ENCODE results near the gene KCNMB1. TPM values are rescaled to one million over a fixed set of nuclear protein-coding genes. Genes with fewer than 3 reads are reported as not detected.

KCNMB1 gene
- total and polyA plus RNA-seq, 11 donors = 0.25 to 3.7 (median 1.0) TPM

DNA sequence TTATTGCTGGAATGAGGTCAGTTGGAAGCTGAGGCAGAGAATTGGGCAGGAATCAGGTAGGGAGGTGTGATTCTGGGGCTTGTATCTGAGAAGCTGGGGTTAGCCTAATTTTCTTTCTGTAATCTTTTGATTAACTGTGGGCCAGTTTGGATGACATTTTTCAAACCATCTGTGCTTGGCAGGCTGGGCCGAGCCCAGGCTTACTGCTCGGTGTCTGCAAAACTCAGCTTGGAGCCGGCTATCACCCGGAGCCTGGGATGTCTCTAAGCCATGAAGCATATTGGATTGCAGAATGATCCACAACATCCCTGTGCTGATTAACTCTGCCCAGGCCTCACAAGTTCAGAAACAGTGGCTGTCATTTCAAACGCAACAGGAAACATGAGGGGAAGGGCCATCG is 26.5 kb downstream of the KCNMB1 start:
- TF ChIP-seq, protein P1, sequence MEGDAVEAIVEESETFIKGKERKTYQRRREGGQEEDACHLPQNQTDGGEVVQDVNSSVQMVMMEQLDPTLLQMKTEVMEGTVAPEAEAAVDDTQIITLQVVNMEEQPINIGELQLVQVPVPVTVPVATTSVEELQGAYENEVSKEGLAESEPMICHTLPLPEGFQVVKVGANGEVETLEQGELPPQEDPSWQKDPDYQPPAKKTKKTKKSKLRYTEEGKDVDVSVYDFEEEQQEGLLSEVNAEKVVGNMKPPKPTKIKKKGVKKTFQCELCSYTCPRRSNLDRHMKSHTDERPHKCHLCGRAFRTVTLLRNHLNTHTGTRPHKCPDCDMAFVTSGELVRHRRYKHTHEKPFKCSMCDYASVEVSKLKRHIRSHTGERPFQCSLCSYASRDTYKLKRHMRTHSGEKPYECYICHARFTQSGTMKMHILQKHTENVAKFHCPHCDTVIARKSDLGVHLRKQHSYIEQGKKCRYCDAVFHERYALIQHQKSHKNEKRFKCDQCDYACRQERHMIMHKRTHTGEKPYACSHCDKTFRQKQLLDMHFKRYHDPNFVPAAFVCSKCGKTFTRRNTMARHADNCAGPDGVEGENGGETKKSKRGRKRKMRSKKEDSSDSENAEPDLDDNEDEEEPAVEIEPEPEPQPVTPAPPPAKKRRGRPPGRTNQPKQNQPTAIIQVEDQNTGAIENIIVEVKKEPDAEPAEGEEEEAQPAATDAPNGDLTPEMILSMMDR (IDR thresholded peaks at IDR 0.05) = no peak
- TF ChIP-seq POLR2A (IDR thresholded peaks at IDR 0.05) = no peak
- 70 to 81% (median 72%) methylated on average over 6 of the region's 6 CpGs for WGBS, 4 donors
- ATAC-seq (peak in 1 of 4 donors; percentile 8), DNase-seq (no peak)
- intact Hi-C loops (cut with DNase I) = loop anchor here in 1 of 10 donors (5.0 kb wide), 1 partner anchor 55 kb away; no protein-coding TSS in a partner anchor
- no peaks in the 10 kb centered on the region for H3K9me3 ChIP-seq
- H3K36me3 ChIP-seq = no peaks in the 10 kb centered on the region
- peak overlapping the region in 11 of 12 donors; percentile 6 to 87 (median 60) for H3K27ac ChIP-seq
- H3K27me3 ChIP-seq = no peaks in the 10 kb centered on the region
- H3K4me1 ChIP-seq = peaks cover 0 to 67% (median 33%) of the 10 kb centered on the region in 12 donors
- no peak overlapping the region for H3K4me3 ChIP-seq

DNA sequence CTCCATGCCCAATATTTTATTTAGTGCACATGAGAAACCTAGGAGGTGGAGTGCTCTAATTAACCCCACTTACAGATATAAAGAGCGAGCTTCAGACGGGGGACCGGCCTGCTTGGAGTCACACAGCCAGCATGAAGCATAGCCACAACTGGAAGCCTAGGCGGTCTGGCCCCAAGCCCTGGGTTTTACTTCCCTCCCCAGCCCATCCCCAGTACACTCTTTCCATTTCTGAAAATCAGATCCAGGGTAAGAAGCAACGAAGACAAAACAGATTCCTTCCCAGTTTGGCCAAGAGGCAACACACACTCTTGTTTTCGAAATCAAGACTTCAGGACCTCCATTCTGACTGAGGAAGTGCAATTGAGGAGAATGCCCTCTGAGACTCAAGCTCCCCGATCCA is 27.1 kb downstream of the KCNMB1 start:
- peak; percentile 13 to 54 (median 43) for ATAC-seq
- Histone ChIP-seq H3K36me3 (no peaks in the 10 kb centered on the region), H3K27me3 (no peaks in the 10 kb centered on the region), H3K4me1 (peaks cover 0 to 73% (median 33%) of the 10 kb centered on the region in 12 donors), H3K4me3 (no peak overlapping the region), H3K9me3 (no peaks in the 10 kb centered on the region), H3K27ac (peak overlapping the region; percentile 30 to 87 (median 60))
- TF ChIP-seq POLR2A (IDR thresholded peaks at IDR 0.05) = no peak
- TF ChIP-seq, protein P1 (IDR thresholded peaks at IDR 0.05) = no peak
- DNase-seq = peak in 3 of 5 donors; percentile 43 to 56 (median 56)
- intact Hi-C loops (cut with DNase I) = loop anchor here in 1 of 10 donors (5.0 kb wide), 1 partner anchor 55 kb away; no protein-coding TSS in a partner anchor
- 58 to 74% (median 66%) methylated on average over 7 of the region's 7 CpGs for WGBS, 4 donors

DNA sequence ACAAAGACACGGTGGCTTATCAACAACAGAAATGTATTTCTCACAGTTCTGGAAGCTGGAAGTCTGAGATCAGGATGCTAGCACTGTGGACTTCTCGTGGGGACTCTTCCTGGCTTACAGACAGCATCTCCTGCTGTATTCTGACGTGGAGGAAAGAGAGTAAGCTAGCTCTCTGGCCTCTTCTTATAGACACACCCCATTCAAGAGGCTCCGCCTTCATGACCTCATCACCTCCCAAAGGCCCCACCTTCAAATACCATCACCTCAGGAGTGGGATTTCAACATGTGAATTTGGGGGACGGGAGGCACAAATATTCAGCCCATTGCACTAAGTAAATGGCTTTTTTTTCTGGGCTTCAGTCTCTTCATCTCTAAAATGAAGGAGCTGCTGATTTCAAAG is 27.6 kb downstream of the KCNMB1 start:
- intact Hi-C loops (cut with DNase I) = loop anchor here in 1 of 10 donors (5.0 kb wide), 1 partner anchor 56 kb away; no protein-coding TSS in a partner anchor
- Histone ChIP-seq H3K27ac (peak overlapping the region in 11 of 12 donors; percentile 30 to 87 (median 60)), H3K9me3 (no peaks in the 10 kb centered on the region), H3K4me3 (no peak overlapping the region), H3K27me3 (no peaks in the 10 kb centered on the region), H3K4me1 (peaks cover 0 to 75% (median 33%) of the 10 kb centered on the region in 12 donors), H3K36me3 (no peaks in the 10 kb centered on the region)
- 64 to 71% (median 68%) methylated on average over 5 of the region's 5 CpGs for WGBS, 4 donors
- no peak for TF ChIP-seq POLR2A (IDR thresholded peaks at IDR 0.05)
- ATAC-seq (peak in 3 of 4 donors; percentile 7 to 58 (median 44)), DNase-seq (no peak)

GRCh38 chr5:170361116-170361515 is 28.1 kb downstream of the KCNMB1 start:
- intact Hi-C loops (cut with DNase I) = loop anchor here in 1 of 10 donors (5.0 kb wide), 1 partner anchor 56 kb away; no protein-coding TSS in a partner anchor
- no peaks in the 10 kb centered on the region for H3K27me3 ChIP-seq
- TF ChIP-seq, protein P1 (IDR thresholded peaks at IDR 0.05) = no peak
- TF ChIP-seq POLR2A (IDR thresholded peaks at IDR 0.05) = no peak
- WGBS, 4 donors = 59 to 78% (median 67%) methylated on average over 4 to 5 of the region's 5 CpGs
- no peaks in the 10 kb centered on the region for H3K36me3 ChIP-seq
- ATAC-seq (peak in 2 of 4 donors; percentile 15 to 16), DNase-seq (no peak)
- H3K27ac ChIP-seq = peak overlapping the region in 11 of 12 donors; percentile 2 to 87 (median 60)
- H3K4me1 ChIP-seq = peaks cover 0 to 77% (median 34%) of the 10 kb centered on the region in 12 donors
- no peak overlapping the region for H3K4me3 ChIP-seq
- no peaks in the 10 kb centered on the region for H3K9me3 ChIP-seq
